Measurements from ENCODE around the gene BCAS1. TPM values are rescaled to one million over a fixed set of nuclear protein-coding genes. Genes with fewer than 3 reads are reported as not detected.

BCAS1 gene
- total RNA-seq, 1 experiment from 2014 or later = 3.1 TPM

GRCh38 chr20:53980031-53980465 lies 90.3 kb downstream of the BCAS1 start:
- Histone ChIP-seq H3K27ac (ENCODE audit: low read length) (no peak overlapping the region), H3K4me1 (ENCODE audit: control insufficient read depth, insufficient read depth, low read length) (no peaks in the 10 kb centered on the region), H3K4me3 (ENCODE audit: low read depth in 2 of 2, low read length in 2 of 2) (no peak overlapping the region), H3K9me3 (ENCODE audit: control insufficient read depth, insufficient read depth, low read depth, low read length) (peaks cover 4% of the 10 kb centered on the region; the same call in 1 of the 2 replicates), H3K36me3 (ENCODE audit: control insufficient read depth, insufficient read depth, low read length) (no peaks in the 10 kb centered on the region), H3K27me3 (ENCODE audit: control insufficient read depth, insufficient read depth, low read length) (no peaks in the 10 kb centered on the region)
- in situ Hi-C loops (cut with HindIII; ENCODE audit: low pct_unique_long_range_greater_than_20kb, low sequenced_read_pairs) = no loop called here
- BruUV-seq (replicated peaks) = no TSS peak
- ATAC-seq (no peak), DNase-seq (ENCODE audit: low read depth, low spot score) (no peak)
- ChIA-PET POLR2A (no interaction called here), CTCF (no interaction called here)
- no peak for TF ChIP-seq POLR2AphosphoS5 (IDR thresholded peaks at IDR 0.05; ENCODE audit: low read depth, low read length)
- no peak for TF ChIP-seq SIN3A (IDR thresholded peaks at IDR 0.05; ENCODE audit: borderline replicate concordance, insufficient read depth, low read depth, low read length)
- TF ChIP-seq CTCF (IDR thresholded peaks at IDR 0.05) = no peak
- no peak for TF ChIP-seq REST (IDR thresholded peaks at IDR 0.05; ENCODE audit: insufficient read depth in 1 of 2, low read depth in 2 of 2, low read length in 1 of 2)
- no peak for TF ChIP-seq TCF7L2 (IDR thresholded peaks at IDR 0.05; ENCODE audit: low read depth, low read length)
- intact Hi-C loops (cut with micrococcal nuclease; ENCODE audit: unreplicated experiment) = no loop called here

- no TSS peak for BruUV-seq (replicated peaks)
- CTCF ChIA-PET = no interaction called here
- H3K27ac ChIP-seq (ENCODE audit: low read length) = no peak overlapping the region
- ATAC-seq (no peak), DNase-seq (ENCODE audit: low read depth, low spot score) (no peak)
- H3K4me1 ChIP-seq (ENCODE audit: control insufficient read depth, insufficient read depth, low read length) = no peaks in the 10 kb centered on the region
- H3K4me3 ChIP-seq (ENCODE audit: low read depth in 2 of 2, low read length in 2 of 2) = no peak overlapping the region
- H3K9me3 ChIP-seq (ENCODE audit: control insufficient read depth, insufficient read depth, low read depth, low read length) = peaks cover 4% of the 10 kb centered on the region; the same call in 1 of the 2 replicates
- POLR2A ChIA-PET = no interaction called here
- in situ Hi-C loops (cut with HindIII; ENCODE audit: low pct_unique_long_range_greater_than_20kb, low sequenced_read_pairs) = no loop called here
- intact Hi-C loops (cut with micrococcal nuclease; ENCODE audit: unreplicated experiment) = no loop called here
- no peak for TF ChIP-seq REST (IDR thresholded peaks at IDR 0.05; ENCODE audit: insufficient read depth in 1 of 2, low read depth in 2 of 2, low read length in 1 of 2)
- no peak for TF ChIP-seq POLR2AphosphoS5 (IDR thresholded peaks at IDR 0.05; ENCODE audit: low read depth, low read length)
- no peak for TF ChIP-seq CTCF (IDR thresholded peaks at IDR 0.05)
- TF ChIP-seq SIN3A (IDR thresholded peaks at IDR 0.05; ENCODE audit: borderline replicate concordance, insufficient read depth, low read depth, low read length) = no peak
- TF ChIP-seq TCF7L2 (IDR thresholded peaks at IDR 0.05; ENCODE audit: low read depth, low read length) = no peak
- no peaks in the 10 kb centered on the region for H3K27me3 ChIP-seq (ENCODE audit: control insufficient read depth, insufficient read depth, low read length)
- H3K36me3 ChIP-seq (ENCODE audit: control insufficient read depth, insufficient read depth, low read length) = no peaks in the 10 kb centered on the region
Measured at GRCh38 chr20:53978497-53978896, 91.9 kb downstream of the BCAS1 start.

Measured in Panc1 (cell line).